Fibroblast of villous mesenchyme (primary cell): Measurements from ENCODE around the gene TNFSF13. TPM values are rescaled to one million over a fixed set of nuclear protein-coding genes. Genes with fewer than 3 reads are reported as not detected.
A peak's percentile ranks its signal among the peaks of the same experiment; 100 is the strongest.

Source experiments
- DNase-seq: peaks from one replicate; pipeline ENCODE4 v3.0.0-alpha.2; 2010; ENCODE audit warnings: low read depth
- H3K4me3 ChIP-seq: 2 replicates; pipeline ENCODE4 v1.5.1; 2011; ENCODE audit warnings: low read depth, mild to moderate bottlenecking, low read length
- CTCF ChIP-seq: IDR thresholded peaks from 2 replicates; pipeline ENCODE4 v1.5.1; 2012; ENCODE audit warnings: low read depth, mild to moderate bottlenecking, low read length; ENCODE audit not compliant: insufficient read depth
- total RNA-seq: library from RNA; depleted of rRNA; stranded (reverse); fragments of >200 nt; gene quantifications from 2 replicates; pipeline ENCODE4 v1.2.3, GENCODE V29; 2012

The TNFSF13 gene
- total RNA-seq, 1 donor: 0.43 TPM

- DNase-seq: peak; percentile 55
- H3K4me3 ChIP-seq: no peak overlapping the region
- TF ChIP-seq CTCF: no peak
Observed at GRCh38 chr17:7557775-7558543, 591 bp upstream of the TNFSF13 start.

DNA sequence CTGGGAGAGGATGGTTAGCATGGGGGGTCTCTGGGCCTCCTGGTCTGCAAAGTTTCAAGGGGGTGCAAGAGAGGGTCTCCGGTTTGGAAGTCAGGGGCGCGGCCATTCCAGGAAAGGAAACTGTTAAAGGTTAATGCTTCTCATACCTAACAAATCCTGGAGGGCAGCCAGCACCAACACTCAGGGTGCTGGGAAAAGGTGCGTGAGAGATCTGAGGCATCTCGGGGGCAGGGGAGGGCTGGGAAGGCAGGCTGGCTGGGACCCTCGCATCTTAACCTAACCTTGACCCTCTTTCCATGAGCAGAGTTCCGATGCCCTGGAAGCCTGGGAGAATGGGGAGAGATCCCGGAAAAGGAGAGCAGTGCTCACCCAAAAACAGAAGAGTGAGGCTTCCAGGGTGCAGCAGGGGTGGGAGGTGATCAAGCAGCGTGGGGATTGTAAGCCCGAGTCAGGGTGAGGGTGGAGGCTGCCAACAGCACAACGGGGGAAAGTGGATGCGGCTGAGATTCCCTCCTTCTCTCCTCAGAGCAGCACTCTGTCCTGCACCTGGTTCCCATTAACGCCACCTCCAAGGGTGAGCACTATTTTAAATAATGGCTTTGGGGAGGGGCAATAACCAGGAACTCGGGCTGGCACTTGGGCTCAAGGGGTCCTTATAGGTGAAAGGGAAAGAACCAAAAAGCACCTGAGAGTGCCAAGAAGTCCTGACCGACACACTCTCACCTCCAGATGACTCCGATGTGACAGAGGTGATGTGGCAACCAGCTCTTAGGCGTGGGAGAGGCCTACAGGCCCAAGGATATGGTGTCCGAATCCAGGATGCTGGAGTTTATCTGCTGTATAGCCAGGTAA lies 996 bp downstream of the TNFSF13 start:
- no peak for DNase-seq
- no peak overlapping the region for H3K4me3 ChIP-seq
- no peak for TF ChIP-seq CTCF

GRCh38 chr17:7560172-7561027 lies 1.9 kb downstream of the TNFSF13 start:
- peak; percentile 45 for DNase-seq
- TF ChIP-seq CTCF: peak; percentile 70
- peak overlapping the region; percentile 84 for H3K4me3 ChIP-seq

GRCh38 chr17:7561028-7561575 lies 2.6 kb downstream of the TNFSF13 start:
- H3K4me3 ChIP-seq: peak overlapping the region; percentile 84
- peak; percentile 78 for DNase-seq
- TF ChIP-seq CTCF: peak; percentile 70

GRCh38 chr17:7561589-7562207 lies 3.1 kb downstream of the TNFSF13 start, which contains the start of gene SENP3:
Gene SENP3, plus strand, starts transcription at chr17:7561919. Its CDS starts 1,158 bp downstream, at chr17:7563077.
- no peak for TF ChIP-seq CTCF
- DNase-seq: peak; percentile 92
- peak within 1 kb of the TSS; percentile 84 for H3K4me3 ChIP-seq

DNA sequence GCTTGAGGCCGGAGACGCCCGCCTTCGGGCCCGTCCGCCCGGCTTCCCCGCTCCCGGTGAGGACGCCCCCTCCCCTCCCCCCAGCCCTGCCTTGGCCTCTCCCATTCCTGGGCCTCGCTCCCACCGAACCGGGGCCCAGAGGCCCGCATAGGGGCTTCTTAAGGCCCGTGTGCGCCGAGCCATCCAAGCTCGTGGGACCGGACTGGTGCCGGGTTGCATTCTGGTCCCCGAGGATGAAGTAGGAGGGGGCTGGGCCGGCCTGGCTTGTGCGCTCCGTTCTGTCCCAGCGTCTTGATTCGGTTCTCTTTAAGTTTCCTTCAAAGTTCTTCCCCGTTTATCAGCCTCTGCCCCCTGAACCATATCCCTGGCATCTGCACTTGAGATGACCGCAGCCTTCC lies 3.7 kb downstream of the TNFSF13 start:
- TF ChIP-seq CTCF: no peak
- H3K4me3 ChIP-seq: peak overlapping the region; percentile 84
- no peak for DNase-seq
